Suppressor macrophage treated with lipopolysaccharide for 4 hours (primary cell): ENCODE data around the gene UXS1.
"Not testable (repeated sequence)": the region's sequence is repeated elsewhere in the genome, so short reads cannot be mapped to it uniquely, and the experiment has no call there.

Source experiments
- DNase-seq: peaks from one replicate; pipeline ENCODE4 v3.0.0-alpha.2; 2020

UXS1 gene

GRCh38 chr2:106159866-106160785, 34.0 kb downstream of the UXS1 start:
- DNase-seq, result peak; percentile 14

- no peak for DNase-seq
Measured at GRCh38 chr2:106158871-106159270, 35.2 kb downstream of the UXS1 start.

GRCh38 chr2:106158131-106158530, 36.0 kb downstream of the UXS1 start:
- no peak for DNase-seq

- DNase-seq, result no peak
Measured at GRCh38 chr2:106157416-106157815, 36.7 kb downstream of the UXS1 start.

- DNase-seq, result no peak
Measured at GRCh38 chr2:106156305-106157296, 37.5 kb downstream of the UXS1 start.

GRCh38 chr2:106153781-106154180, 40.3 kb downstream of the UXS1 start:
- DNase-seq, result no peak

- DNase-seq, result no peak
Measured at GRCh38 chr2:106147665-106148064, 46.4 kb downstream of the UXS1 start.

- DNase-seq, result no peak
Measured at GRCh38 chr2:106147159-106147558, 46.9 kb downstream of the UXS1 start.

GRCh38 chr2:106144621-106145331, 49.3 kb downstream of the UXS1 start:
- DNase-seq, result no peak

GRCh38 chr2:106143495-106144215, 50.4 kb downstream of the UXS1 start:
- no peak for DNase-seq

- peak; percentile 8 for DNase-seq
Measured at GRCh38 chr2:106142683-106143082, 51.4 kb downstream of the UXS1 start.

GRCh38 chr2:106140913-106141312, 53.2 kb downstream of the UXS1 start:
- DNase-seq, result no peak

- no peak for DNase-seq
Measured at GRCh38 chr2:106140113-106140512, 54.0 kb downstream of the UXS1 start.

- DNase-seq, result no peak
Measured at GRCh38 chr2:106139238-106139935, 54.7 kb downstream of the UXS1 start.

- no peak for DNase-seq
Measured at GRCh38 chr2:106138543-106139237, 55.4 kb downstream of the UXS1 start.

- no peak for DNase-seq
Measured at GRCh38 chr2:106137731-106138521, 56.2 kb downstream of the UXS1 start.

- not testable (repeated sequence) for DNase-seq
Measured at GRCh38 chr2:106131192-106131591, 62.9 kb downstream of the UXS1 start.

GRCh38 chr2:106130251-106130998, 63.7 kb downstream of the UXS1 start:
- no peak for DNase-seq

GRCh38 chr2:106129592-106129991, 64.5 kb downstream of the UXS1 start:
- DNase-seq, result no peak
